ENCODE measurements around the gene PPA2.

The PPA2 gene

DNA sequence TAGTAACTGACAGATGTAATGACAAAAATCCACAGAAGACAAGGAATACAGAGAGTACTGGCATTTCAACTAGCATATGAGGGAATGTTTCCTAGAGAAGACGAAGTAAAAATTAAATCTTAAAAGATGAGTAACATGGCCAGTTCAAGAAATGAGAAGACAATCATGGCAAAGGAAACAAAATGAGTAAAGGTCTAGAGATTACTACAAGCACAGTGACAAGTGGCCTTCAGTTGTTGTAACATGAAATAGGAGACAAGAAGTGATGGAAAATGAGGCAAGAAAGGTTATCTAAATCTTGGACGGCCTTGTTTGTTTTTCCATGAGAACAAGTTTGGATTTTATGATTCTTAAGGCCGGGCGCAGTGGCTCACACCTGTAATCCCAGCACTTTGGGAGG, 81.0 kb downstream of the PPA2 start:
- DNase-seq (ENCODE audit: low spot score): no peak

DNA sequence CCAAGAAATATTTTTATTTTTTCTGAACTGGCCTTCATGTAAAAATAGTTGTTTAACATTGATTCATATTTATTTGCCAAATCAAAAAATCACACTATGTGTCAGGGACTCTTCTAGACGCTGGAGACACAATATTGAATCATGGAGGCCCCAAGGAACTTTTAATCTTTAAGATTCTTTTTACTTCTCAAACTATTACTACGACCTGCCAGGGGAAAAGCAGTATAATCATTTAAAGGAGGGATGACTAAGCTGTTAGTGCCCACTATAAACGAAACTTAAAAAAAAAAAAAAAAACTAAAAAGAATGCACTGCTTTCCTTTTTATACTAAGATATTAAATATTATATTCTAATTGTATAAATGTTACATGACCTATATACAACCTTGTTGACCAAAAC, 84.7 kb downstream of the PPA2 start:
- no peak for DNase-seq (ENCODE audit: low spot score)

DNA sequence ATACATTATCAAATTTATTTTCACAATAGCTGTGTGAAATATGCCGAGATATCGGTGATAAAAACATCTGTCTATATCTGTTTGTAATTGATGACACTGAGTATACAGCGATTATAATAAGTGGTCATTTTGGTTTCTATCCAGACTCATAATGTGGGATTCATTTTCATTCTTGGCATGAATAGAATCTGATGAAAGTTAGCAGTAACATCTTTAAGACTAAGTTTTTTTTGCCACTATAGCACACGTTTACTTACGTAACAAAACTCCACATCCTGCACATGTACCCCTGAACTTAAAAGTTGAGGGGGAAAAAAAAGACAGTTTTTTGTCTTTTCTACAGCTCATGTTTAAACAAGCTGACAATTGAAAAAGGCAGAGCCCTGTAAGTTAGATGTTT, 86.4 kb downstream of the PPA2 start:
- no peak for DNase-seq (ENCODE audit: low spot score)

DNA sequence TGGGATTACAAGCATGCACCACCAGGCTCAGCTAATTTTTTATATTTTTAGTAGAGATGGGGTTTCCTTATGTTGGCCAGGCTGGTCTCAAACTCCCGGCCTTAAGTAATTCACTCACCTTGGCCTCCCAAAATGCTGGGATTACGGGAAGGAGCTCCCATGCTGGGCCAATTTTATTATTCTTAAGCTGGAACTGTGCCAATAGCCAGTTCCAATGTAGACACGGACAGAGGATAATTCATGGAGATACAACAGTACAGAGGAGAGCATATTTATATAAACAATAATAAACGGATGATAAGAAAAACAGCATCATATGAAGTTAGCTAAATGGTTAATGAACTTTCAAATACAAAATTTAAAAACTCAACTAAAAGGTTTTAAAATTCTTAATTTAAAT, 87.8 kb downstream of the PPA2 start:
- DNase-seq (ENCODE audit: low spot score): no peak

DNA sequence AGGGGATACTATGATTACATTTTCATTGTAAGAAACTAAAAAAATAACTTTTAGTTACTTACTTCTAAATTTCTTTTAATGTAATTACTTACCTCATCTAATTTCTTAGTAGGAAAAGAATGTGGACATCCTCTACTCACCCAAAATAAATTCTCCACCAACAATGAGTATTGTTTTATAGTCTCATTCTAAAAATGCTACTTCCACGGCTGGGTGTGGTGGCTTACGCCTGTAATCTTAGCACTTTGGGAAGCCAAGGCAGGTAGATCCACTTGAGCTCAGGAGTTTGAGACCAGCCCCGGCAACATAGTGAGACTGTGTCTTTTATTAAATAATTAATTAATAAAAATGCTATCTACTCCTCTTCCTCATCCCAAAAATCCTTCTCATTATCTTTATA, 99.8 kb downstream of the PPA2 start:
- no peak for DNase-seq (ENCODE audit: low spot score)

DNA sequence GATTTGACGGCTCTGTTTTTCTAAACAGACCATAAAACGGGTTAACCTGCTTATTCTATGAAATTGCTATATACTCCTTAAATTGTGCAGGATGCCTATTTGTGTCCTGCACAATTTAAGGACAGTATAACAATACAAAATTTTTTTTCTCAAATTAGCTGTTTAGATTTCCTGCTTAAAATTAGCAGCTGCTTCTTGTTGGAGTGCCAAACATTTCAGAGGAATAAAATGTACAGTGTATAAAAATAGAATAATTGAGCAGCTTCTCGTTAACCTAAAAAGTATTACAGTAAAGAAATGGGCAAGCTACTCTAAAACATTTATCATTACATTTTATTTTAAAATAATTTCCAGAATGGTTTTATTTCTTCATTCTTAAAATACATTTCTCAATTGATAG, 100.5 kb downstream of the PPA2 start:
- no peak for DNase-seq (ENCODE audit: low spot score)

DNA sequence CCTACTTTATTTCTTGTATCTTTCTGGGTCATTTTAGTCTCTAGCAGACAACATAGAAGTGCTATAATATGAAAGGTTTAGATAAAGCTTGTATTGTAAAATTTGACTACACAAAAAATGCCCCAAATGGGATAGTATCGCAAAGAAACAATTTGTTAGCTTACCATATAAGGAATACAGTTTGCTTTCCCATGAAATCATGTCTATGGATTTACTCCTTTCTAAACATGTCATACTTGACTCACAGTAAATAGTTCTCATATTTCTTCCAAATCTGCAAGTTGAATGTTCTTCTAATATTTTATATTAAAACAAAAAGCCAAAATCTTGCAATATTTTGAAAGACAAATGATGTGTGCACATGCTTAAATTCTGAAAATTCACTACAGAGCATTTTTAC, 103.9 kb downstream of the PPA2 start:
- DNase-seq (ENCODE audit: low spot score): no peak

DNA sequence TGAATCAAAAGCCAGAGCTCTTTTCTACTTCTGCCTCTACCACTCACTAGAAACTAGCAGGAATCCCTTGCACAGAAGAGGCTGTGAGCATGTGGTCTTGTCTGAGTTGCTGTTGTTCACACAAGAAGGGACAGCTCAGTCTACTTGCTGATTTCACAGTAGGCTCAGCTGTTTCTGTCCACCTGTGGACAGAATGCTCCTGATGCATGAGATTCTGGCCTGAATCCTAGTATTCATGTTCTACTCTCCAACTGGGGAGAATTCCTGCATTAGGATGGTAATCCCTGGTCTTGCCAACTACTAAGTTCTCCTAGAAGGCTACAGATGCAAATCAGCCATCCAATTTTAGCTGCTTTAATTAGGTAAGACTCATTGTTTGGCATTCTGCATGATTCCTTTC, 112.8 kb downstream of the PPA2 start:
- DNase-seq (ENCODE audit: low spot score): no peak

DNA sequence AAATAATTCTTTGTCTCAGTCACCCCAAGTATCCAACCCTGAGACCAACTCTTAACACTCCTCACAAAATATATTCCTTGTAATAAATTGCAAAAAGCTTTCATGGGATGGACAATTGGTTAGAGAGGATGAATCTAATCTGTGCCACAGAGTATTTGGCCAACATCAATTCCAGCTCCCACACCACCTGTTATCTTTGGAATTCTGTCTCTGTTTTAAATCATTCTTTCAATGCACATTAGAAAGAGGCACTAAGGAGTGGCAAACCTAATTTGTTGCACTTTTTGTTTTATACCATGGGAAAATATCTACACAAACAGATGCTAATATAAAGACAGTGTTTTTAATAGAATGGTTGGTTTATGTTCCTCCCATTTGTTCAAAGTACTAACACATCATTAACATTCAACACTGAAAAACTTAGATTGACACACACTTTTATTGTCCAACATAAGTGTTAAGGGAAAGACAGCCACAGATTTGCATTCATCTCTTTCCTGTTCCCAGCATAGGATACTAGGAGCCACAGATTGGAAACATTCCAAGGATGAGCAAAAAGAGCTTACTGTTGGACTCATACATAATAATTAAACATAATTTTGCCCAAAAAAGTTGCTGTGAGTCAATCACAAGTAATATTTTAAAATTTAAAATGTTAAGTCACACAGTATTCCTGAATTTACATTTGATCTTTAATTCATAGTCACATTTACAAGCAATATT, 116.4 kb downstream of the PPA2 start:
- peak; percentile 62 for DNase-seq (ENCODE audit: low spot score)

DNA sequence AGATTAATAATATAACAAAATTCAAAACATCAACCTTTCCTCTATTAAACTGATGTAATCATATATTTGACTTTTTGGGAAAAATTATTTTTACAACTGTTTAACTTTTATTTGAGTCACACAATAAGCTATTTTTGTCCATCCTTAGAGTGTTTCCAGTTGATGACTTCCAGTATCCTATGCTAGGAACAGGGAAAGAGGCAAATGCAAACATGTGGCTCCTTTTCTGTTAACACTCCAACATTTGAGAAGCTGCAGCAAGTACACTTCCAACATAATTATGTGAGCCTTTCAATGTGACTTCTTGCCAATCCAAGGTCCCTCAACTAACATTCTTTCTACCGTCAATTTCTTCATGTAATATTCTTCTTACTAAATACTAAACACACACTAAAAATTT, 117.7 kb downstream of the PPA2 start:
- DNase-seq (ENCODE audit: low spot score): no peak

DNA sequence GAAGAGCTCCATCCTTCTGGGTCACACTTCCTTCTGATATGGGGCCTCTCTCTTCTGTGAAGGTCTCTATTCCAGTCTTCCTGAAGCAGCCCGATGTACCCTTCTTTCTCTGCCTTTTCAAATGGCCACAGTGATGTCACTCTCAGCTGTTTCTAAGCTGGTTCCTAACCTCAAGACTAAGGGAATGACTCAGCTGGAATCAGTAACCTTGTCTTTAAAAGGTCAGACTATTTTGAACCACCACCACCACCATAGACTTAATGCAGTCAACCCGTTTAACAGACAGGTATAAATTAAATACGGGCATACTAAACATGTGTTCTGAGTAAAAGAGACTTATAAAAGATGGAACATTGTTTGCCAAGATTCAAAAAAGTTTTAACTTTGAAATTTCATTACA, 121.0 kb downstream of the PPA2 start:
- DNase-seq (ENCODE audit: low spot score): no peak

DNA sequence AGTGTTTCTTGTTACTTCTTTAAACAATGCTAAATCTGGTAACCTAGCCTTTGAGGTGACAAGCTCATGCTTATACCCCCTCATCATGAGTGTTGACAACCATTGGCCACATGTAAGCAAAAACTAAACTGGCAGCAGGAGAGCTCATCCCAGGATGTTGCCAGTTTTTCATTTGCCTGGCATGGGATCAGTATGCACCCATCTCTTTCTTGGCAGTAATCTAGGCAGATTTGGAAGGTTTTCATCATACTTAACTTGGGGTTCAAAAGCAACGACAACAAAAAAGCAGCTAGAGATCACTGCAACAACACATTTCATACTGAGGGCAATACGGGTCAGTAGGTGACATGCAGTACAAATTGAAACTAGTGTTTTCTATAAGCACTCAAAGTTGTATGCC, 122.0 kb downstream of the PPA2 start:
- no peak for DNase-seq (ENCODE audit: low spot score)

DNA sequence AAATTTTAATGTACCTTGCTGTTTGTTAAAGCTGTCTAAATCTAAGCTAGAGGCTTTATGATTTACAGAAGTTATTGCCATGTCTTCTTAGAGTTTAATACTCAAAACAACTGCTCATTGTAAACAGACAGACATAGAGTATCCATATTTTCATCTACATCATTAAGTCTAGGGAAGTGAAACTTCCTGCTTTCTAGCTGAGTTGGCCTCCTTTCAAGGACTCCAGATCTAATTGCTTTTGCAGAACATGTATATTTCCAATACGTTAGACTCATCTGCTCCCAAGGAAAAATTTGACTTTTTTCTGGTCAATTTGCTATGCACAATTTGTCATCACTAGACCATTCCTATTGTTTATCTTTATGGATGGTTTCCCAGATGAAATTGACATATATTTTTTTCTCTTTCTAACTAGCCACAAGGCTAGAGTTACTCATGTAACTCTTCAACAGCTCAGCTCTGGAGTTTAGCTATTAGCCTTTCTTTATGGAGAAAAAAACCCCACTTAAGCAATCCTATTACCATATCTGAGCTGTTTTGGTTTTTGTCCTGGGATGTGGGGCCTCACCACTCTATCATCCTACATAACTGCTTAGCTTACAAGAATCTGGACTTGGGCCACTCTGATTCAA, 122.9 kb downstream of the PPA2 start:
- DNase-seq (ENCODE audit: low spot score): no peak

DNA sequence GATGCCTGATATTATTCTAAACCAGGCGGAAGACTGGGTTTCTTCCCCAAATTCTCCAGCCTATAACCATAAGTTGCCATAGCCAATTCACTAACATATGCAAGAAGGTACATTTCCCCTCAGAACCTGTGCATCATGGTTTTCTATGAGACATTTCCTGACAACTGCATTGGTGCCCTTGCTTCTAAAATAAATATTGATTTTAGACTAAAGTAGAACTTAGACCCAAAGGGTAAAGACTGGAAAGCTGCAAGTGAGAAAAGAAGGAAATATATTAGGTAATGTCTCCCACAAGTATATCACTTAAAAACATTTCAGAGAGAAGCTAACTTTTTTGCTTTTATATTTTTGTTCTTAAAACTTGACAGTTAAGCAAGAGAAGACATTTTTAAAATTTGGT, 125.1 kb downstream of the PPA2 start:
- no peak for DNase-seq (ENCODE audit: low spot score)

DNA sequence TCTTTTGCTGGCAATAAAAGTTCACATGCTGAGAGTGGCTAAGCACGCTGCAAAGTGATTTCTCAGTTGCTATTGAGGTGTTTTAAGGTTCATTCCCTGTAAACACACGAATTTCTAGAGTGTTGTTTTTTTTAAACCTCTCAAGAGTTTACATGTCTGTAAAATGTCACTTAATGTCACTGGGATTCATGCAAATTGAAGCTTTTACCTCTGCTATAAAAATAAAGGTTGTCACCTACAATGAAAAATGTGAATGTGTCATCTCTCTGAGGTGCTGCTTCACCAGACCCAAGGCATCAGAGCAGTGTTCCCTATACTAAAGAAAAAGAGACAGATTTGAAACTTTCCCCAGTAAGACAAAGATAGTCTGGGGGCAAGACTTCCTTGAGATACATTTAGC, 127.0 kb downstream of the PPA2 start:
- no peak for DNase-seq (ENCODE audit: low spot score)

DNA sequence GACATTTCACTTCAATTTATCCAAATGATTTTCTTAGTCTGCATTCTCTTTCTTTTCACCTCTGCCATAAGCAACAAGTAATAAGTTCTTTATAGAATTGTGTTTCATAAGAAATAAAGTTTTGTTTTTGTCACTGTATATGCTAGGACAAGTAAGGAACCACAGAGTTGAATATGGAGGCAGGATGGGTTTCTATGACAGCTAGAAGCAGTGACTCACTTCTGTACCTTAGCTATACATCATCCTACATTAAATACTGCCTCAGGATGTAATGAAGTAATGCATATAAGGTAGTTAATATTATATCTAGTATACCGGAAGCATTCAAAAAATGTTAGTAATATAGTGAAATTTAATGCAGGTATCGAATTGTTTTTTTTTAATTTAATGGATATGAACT, 128.0 kb downstream of the PPA2 start:
- DNase-seq (ENCODE audit: low spot score): no peak

DNA sequence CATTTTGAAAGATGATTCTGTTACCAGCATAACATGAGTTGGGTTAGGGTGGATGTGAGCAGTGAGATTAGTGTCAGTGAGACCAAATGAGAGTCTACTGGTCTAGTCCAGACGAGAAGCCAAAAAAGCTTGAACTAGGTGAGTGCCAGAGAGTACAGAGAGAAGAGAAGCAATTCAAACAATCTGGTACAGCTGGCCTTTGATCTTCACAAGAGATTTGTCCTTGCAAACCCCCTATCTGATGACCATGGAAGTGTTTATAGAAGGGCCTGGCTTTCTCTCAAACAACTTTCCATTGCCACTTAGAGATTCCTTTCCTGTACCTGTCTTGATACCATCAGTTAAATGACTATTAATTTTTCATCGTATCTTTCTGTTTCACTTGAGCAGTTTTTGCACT, 128.5 kb downstream of the PPA2 start:
- no peak for DNase-seq (ENCODE audit: low spot score)

DNA sequence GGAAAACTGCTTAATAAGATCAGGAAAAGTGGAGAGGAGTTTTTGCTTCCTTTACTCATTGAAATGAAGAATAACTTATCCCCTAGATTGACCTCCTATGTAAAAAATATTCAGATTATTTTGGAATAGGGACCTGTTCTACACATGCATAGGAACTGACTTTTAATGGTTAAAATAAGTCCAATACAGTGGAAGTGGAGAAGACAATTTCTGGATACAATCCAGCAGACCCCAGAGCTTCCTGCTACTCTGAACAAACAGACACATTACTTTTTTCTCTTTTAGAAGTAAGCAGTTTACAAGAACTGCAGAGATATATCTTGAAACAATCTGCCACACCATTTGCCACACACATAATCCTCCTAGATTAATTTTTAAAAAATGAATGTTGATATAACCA, 129.7 kb downstream of the PPA2 start:
- no peak for DNase-seq (ENCODE audit: low spot score)

DNA sequence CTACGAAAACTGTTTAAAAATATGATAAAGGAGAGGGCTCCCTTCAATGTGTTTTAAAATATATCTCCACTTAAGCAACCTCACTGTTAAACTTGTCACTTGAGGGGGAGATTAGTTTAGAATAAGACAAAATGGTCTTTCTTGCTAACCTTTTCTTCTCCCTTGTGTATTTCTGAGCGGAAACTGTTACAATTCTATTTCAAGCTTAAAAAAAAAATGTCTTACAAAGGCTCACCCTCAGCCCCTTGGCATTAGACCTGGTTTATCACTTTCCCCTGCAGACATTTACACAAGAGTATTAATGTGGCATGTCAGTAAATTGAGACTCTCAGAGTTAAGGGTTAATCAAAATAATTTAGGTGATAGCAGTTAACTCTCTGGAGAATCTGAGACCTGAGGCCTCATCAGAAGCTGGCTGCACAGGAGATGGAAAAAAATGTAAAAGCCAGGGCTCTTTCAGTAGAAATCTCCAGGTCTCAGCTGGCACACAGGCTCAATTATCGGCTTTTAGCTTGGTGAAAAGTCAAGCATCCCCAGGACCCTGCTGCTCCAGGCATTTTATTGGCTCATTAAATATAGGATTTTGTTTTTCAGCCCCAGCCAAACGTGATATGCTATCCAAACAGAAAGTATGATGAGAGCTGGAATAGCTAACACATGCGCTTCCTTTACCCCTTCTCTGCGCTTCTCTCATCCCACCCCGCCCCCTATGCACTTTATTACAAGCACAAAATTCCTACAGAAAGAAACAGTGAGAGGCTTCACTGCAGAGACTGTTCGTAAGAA, 130.5 kb downstream of the PPA2 start:
- DNase-seq (ENCODE audit: low spot score): no peak

DNA sequence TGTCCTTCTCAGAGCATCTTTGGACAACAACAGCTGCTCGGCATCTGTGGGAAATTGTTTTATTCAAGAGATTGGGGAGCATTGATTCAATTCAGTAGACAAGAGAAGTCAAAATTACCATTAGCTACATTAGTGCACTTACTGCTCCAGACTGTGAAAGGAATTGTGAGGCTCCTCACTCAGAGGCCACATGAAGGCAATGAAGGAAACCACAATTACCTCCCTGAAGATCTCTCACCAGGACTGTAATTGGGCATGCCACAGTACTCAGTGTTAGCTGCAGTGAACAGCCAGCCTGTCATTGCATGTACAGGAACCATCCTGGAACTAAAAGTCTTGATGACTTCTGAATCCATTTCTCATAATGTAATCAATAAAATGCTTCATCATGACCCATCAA, 144.8 kb downstream of the PPA2 start:
- DNase-seq (ENCODE audit: low spot score): no peak

DNA sequence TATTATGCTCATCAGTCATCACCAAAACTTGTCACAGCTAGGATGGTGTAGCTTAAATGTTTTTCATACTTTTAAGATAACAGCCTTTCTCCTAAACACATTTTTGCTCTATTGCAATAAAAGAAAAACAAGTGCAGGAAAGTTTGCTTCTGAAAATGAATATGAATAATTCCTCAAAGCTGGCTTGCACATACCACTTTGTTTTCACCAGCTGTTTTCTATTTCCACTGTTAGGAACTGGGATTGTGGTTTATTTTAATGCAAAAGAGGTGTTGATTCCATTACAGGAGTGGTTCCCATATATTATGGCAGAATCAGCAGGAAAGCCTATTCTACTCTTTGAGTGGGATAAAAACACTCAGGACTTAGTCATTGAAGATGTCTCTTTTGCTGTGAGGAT, 145.9 kb downstream of the PPA2 start:
- DNase-seq (ENCODE audit: low spot score): no peak

DNA sequence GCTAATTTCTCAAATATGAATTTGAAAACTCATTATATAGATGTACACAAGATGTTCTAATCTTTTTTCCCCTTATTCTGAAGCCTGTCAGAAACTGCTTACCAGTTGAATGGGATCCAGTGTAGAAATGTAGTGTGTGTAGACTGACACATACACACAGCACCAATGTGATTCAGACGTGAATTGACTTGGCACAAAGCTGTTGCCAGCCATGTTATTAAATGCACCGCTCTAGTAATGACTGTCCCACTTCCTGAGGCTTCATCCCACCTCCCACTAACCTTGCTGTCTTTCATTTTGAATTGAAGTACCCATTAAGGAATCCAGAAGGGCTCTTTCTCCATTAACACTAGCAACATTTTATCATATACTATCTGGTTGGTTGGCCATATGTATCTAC, 146.6 kb downstream of the PPA2 start:
- no peak for DNase-seq (ENCODE audit: low spot score)

Measured in SK-N-DZ (cell line).